ENCODE results near the gene OR5B17. TPM values are rescaled to one million over a fixed set of nuclear protein-coding genes. Genes with fewer than 3 reads are reported as not detected.
"Not testable (repeated sequence)": the region's sequence is repeated elsewhere in the genome, so short reads cannot be mapped to it uniquely, and the experiment has no call there.

OR5B17 gene
- not detected for polyA plus RNA-seq (2013, experiment 1 of 2)
- not detected for polyA plus RNA-seq (2013, experiment 2 of 2)

GRCh38 chr11:58358969-58359368 is at the start of gene OR5B17:
OR5B17 (minus strand) TSS chr11:58359069; CDS start chr11:58359069, 0 bp downstream.
- H3K27me3 ChIP-seq (ENCODE audit: insufficient read depth, low read length), result no peaks in the 10 kb centered on the region
- H3K36me3 ChIP-seq (ENCODE audit: insufficient read depth, low read length), result no peaks in the 10 kb centered on the region
- no peak within 1 kb of the TSS for H3K27ac ChIP-seq (ENCODE audit: low read depth, low read length)
- no CpG with 5 or more reads among the region's 1 CpG for WGBS
- no peak within 1 kb of the TSS for H3K4me3 ChIP-seq (ENCODE audit: low read length)
- H3K9ac ChIP-seq (ENCODE audit: low read depth, low read length), result no peak within 1 kb of the TSS
- no peaks in the 10 kb centered on the region for H3K9me3 ChIP-seq (ENCODE audit: insufficient read depth, low read depth, low read length)
- no peaks in the 10 kb centered on the region for H3K4me1 ChIP-seq (ENCODE audit: insufficient read depth, low read length)

DNA sequence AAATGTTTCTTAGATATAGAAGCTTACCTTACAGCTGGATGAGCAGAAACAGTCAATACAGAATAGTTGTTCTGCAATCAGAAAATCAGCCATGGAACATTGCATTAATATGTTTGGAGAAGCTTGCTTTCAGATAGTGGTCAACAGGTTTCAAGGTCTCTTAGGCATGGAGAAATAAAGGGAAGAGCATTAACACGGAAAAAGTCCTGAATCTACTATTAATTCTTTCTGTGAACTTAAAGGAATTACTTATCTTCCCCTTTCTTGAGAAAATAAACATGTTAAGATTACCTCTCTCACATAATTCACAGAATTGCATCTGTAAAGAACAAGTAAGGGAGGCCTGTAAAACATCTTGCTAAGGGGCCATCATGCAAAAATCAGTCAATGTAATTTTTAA is 47.9 kb upstream of the OR5B17 start, which contains the start of gene OR5B3:
Gene OR5B3 (minus strand): TSS at position 101 of the 400 bp plus-strand sequence. CDS start 3,465 bp downstream, outside the sequence.
- H3K27ac ChIP-seq (ENCODE audit: low read depth, low read length), result no peak within 1 kb of the TSS
- no peaks in the 10 kb centered on the region for H3K36me3 ChIP-seq (ENCODE audit: insufficient read depth, low read length)
- H3K9ac ChIP-seq (ENCODE audit: low read depth, low read length), result no peak within 1 kb of the TSS
- H3K27me3 ChIP-seq (ENCODE audit: insufficient read depth, low read length), result no peaks in the 10 kb centered on the region
- no peak within 1 kb of the TSS for H3K4me3 ChIP-seq (ENCODE audit: low read length)
- H3K9me3 ChIP-seq (ENCODE audit: insufficient read depth, low read depth, low read length), result 0 out of 2 replicates have a peak, but pooled peaks cover 14% of the 10 kb centered on the region
- 40% methylated on average over 1 of the region's 1 CpG for WGBS
- H3K4me1 ChIP-seq (ENCODE audit: insufficient read depth, low read length), result no peaks in the 10 kb centered on the region

DNA sequence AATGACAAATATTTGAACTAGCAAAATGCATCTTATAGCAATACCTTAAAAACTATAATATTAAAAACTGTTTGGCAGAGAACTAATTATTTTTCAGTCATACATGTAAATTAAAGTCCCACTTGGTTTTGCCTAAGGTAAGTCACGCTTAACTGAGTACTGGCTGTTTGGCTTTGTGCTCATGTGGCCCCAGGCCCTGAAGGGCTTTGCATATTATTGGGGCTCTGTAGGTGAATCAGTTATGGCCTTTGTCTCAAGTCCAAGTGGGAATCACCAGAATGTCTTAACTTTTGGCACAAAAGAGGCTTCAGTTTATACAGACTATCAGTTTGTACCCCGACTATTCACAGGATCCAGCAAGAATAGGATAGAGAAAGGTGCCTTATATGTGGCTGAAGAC is 40.8 kb upstream of the OR5B17 start:
- H3K9me3 ChIP-seq (ENCODE audit: insufficient read depth, low read depth, low read length); H3K27ac ChIP-seq (ENCODE audit: low read depth, low read length); H3K4me1 ChIP-seq (ENCODE audit: insufficient read depth, low read length); H3K4me3 ChIP-seq (ENCODE audit: low read length); H3K36me3 ChIP-seq (ENCODE audit: insufficient read depth, low read length); H3K27me3 ChIP-seq (ENCODE audit: insufficient read depth, low read length); H3K9ac ChIP-seq (ENCODE audit: low read depth, low read length): not testable (repeated sequence)
- WGBS, result no CpG with 5 or more reads among the region's 2 CpGs

- no peak overlapping the region for H3K4me3 ChIP-seq (ENCODE audit: low read length)
- no peaks in the 10 kb centered on the region for H3K27me3 ChIP-seq (ENCODE audit: insufficient read depth, low read length)
- WGBS, result 83% methylated on average over 1 of the region's 2 CpGs
- H3K4me1 ChIP-seq (ENCODE audit: insufficient read depth, low read length), result no peaks in the 10 kb centered on the region
- H3K36me3 ChIP-seq (ENCODE audit: insufficient read depth, low read length), result no peaks in the 10 kb centered on the region
- no peak overlapping the region for H3K27ac ChIP-seq (ENCODE audit: low read depth, low read length)
- H3K9ac ChIP-seq (ENCODE audit: low read depth, low read length), result no peak overlapping the region
- peaks cover 10% of the 10 kb centered on the region for H3K9me3 ChIP-seq (ENCODE audit: insufficient read depth, low read depth, low read length)
These were observed 36.7 kb upstream of the OR5B17 start for GRCh38 chr11:58395581-58395980.

- H3K4me3 ChIP-seq (ENCODE audit: low read length), result no peak overlapping the region
- H3K9ac ChIP-seq (ENCODE audit: low read depth, low read length), result no peak overlapping the region
These were observed 35.3 kb upstream of the OR5B17 start for GRCh38 chr11:58394195-58394594.

DNA sequence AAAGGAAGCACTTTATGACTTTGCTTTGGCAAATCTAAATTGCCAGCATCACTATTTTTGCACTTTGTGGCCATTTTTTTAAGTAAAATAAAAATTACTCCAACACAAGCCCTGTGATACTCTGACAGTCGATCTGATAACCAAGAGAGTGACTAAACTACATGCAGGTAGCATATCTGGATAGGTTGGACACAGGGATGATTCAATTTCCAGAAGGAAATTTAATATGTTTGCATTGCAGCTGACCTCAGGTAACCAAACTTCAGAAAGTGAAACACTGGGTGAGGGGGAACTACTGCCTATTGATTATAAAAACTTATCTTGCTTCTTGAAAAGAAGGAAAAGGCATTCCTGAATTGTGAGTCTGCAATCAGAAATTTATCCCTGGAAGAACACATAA is 33.9 kb upstream of the OR5B17 start:
- no peak overlapping the region for H3K4me3 ChIP-seq (ENCODE audit: low read length)
- 31% methylated on average over 1 of the region's 1 CpG for WGBS
- H3K27ac ChIP-seq (ENCODE audit: low read depth, low read length), result no peak overlapping the region
- H3K9me3 ChIP-seq (ENCODE audit: insufficient read depth, low read depth, low read length), result peaks cover 10% of the 10 kb centered on the region
- no peaks in the 10 kb centered on the region for H3K36me3 ChIP-seq (ENCODE audit: insufficient read depth, low read length)
- no peak overlapping the region for H3K9ac ChIP-seq (ENCODE audit: low read depth, low read length)
- H3K4me1 ChIP-seq (ENCODE audit: insufficient read depth, low read length), result no peaks in the 10 kb centered on the region
- no peaks in the 10 kb centered on the region for H3K27me3 ChIP-seq (ENCODE audit: insufficient read depth, low read length)

More at GRCh38 chr11:58394195-58394594, 35.3 kb upstream of the OR5B17 start:
- Histone ChIP-seq H3K9me3 (ENCODE audit: insufficient read depth, low read depth, low read length) (peaks cover 10% of the 10 kb centered on the region), H3K36me3 (ENCODE audit: insufficient read depth, low read length) (no peaks in the 10 kb centered on the region), H3K27ac (ENCODE audit: low read depth, low read length) (no peak overlapping the region), H3K4me1 (ENCODE audit: insufficient read depth, low read length) (no peaks in the 10 kb centered on the region), H3K27me3 (ENCODE audit: insufficient read depth, low read length) (no peaks in the 10 kb centered on the region)

DNA sequence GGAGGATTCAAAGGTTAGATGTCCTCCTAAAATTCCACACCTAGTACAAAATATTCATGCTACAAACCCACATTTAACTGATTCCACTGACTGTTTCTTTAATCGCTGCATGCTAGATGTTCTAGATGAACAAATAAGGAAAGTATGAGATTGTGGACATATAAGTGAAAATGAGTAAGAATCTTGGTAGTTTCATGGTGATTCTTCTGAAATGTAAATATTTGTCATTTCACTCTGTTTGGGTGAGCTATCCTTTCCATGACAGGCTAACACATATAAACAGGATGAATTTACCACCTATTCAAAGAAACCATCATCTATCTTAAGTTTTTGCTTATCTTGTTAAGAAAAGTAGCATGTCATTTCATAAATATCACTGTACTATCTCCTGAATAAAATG is 33.0 kb upstream of the OR5B17 start:
- peaks cover 10% of the 10 kb centered on the region for H3K9me3 ChIP-seq (ENCODE audit: insufficient read depth, low read depth, low read length)
- WGBS, result 96% methylated on average over 1 of the region's 1 CpG
- H3K27me3 ChIP-seq (ENCODE audit: insufficient read depth, low read length), result no peaks in the 10 kb centered on the region
- H3K9ac ChIP-seq (ENCODE audit: low read depth, low read length), result no peak overlapping the region
- no peak overlapping the region for H3K27ac ChIP-seq (ENCODE audit: low read depth, low read length)
- no peak overlapping the region for H3K4me3 ChIP-seq (ENCODE audit: low read length)
- no peaks in the 10 kb centered on the region for H3K36me3 ChIP-seq (ENCODE audit: insufficient read depth, low read length)
- H3K4me1 ChIP-seq (ENCODE audit: insufficient read depth, low read length), result no peaks in the 10 kb centered on the region

DNA sequence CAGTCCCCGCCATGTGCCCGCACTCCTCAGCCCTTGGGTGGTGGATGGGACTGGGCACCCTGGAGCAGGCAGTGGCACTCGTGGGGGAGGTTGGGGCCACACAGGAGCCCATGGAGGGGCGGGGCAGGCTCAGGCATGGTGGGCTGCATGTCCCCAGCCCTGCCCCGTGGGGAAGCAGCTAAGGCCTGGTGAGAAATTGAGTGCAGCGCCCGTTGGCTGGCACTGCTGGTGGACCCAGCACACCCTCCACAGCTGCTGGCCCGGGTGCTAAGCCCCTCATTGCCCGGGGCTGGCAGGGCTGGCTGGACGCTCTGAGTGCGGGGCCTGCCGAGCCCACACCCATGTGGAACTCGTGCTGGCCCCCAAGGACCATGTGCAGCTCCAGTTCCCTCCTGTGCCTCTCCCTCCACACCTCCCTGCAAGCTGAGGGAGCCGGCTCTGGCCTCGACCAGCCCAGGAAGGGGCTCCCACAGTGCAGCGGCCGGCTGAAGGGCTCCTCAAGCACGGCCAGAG is 31.7 kb upstream of the OR5B17 start:
- H3K9me3 ChIP-seq (ENCODE audit: insufficient read depth, low read depth, low read length), result peaks cover 10% of the 10 kb centered on the region
- H3K27me3 ChIP-seq (ENCODE audit: insufficient read depth, low read length), result no peaks in the 10 kb centered on the region
- no peaks in the 10 kb centered on the region for H3K4me1 ChIP-seq (ENCODE audit: insufficient read depth, low read length)
- H3K4me3 ChIP-seq (ENCODE audit: low read length), result no peak overlapping the region
- 85% methylated on average over 18 of the region's 18 CpGs for WGBS
- H3K9ac ChIP-seq (ENCODE audit: low read depth, low read length), result no peak overlapping the region
- no peaks in the 10 kb centered on the region for H3K36me3 ChIP-seq (ENCODE audit: insufficient read depth, low read length)
- H3K27ac ChIP-seq (ENCODE audit: low read depth, low read length), result no peak overlapping the region

DNA sequence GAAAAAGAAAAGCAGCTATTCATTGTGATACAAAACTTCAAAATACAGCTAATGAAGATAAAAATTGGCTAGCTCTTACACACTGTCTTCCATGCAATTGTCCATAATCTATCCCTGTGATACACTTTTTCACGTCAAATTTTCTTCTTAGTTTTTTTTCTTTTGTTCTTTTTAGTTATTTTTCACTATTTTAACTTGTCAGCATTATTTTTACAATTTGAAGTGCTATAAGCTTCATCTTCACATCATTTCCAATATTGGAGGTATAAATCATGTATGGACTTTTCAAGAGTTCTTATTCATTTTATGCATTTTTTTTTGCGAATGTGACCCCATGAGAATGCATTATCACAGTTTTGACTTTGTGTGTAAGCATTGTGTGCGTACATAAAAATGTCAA is 4.1 kb downstream of the OR5B17 start:
- WGBS, result 86% methylated on average over 3 of the region's 3 CpGs
- Histone ChIP-seq H3K27ac (ENCODE audit: low read depth, low read length) (no peak overlapping the region), H3K4me3 (ENCODE audit: low read length) (no peak overlapping the region), H3K27me3 (ENCODE audit: insufficient read depth, low read length) (no peaks in the 10 kb centered on the region), H3K36me3 (ENCODE audit: insufficient read depth, low read length) (no peaks in the 10 kb centered on the region), H3K9ac (ENCODE audit: low read depth, low read length) (no peak overlapping the region), H3K9me3 (ENCODE audit: insufficient read depth, low read depth, low read length) (no peaks in the 10 kb centered on the region), H3K4me1 (ENCODE audit: insufficient read depth, low read length) (no peaks in the 10 kb centered on the region)

- WGBS, result 100% methylated on average over 1 of the region's 2 CpGs
- Histone ChIP-seq H3K9ac (ENCODE audit: low read depth, low read length) (no peak overlapping the region), H3K27me3 (ENCODE audit: insufficient read depth, low read length) (no peaks in the 10 kb centered on the region), H3K4me3 (ENCODE audit: low read length) (no peak overlapping the region), H3K9me3 (ENCODE audit: insufficient read depth, low read depth, low read length) (no peaks in the 10 kb centered on the region), H3K4me1 (ENCODE audit: insufficient read depth, low read length) (no peaks in the 10 kb centered on the region), H3K36me3 (ENCODE audit: insufficient read depth, low read length) (no peaks in the 10 kb centered on the region), H3K27ac (ENCODE audit: low read depth, low read length) (no peak overlapping the region)
These were observed 13.7 kb downstream of the OR5B17 start for GRCh38 chr11:58345204-58345603.

DNA sequence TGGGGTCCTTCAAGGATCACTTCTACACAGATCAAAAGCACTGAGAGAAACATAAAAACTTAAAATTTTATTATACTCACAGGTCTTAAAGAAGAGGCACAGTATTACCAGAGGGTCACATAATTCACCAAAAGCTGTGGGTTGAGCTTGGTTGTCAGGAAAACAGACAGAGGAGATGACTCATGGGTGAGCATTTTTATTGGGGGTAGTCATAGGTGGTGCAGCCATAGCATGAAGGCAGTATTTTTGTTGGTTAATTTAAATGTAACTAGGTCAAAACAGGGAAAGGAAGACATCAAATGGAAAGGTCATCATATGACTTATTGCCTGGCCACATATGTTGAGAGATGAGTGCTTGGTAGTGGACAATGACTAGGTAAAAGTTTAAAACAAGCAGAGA is 24.2 kb downstream of the OR5B17 start:
- H3K4me1 ChIP-seq (ENCODE audit: insufficient read depth, low read length), result no peaks in the 10 kb centered on the region
- H3K9me3 ChIP-seq (ENCODE audit: insufficient read depth, low read depth, low read length), result peaks cover 18% of the 10 kb centered on the region; the same call in 1 of the 2 replicates

GRCh38 chr11:58330861-58331260 is 28.0 kb downstream of the OR5B17 start:
- H3K4me3 ChIP-seq (ENCODE audit: low read length), result no peak overlapping the region
- H3K27ac ChIP-seq (ENCODE audit: low read depth, low read length), result no peak overlapping the region
- no peaks in the 10 kb centered on the region for H3K4me1 ChIP-seq (ENCODE audit: insufficient read depth, low read length)
- H3K9me3 ChIP-seq (ENCODE audit: insufficient read depth, low read depth, low read length), result peaks cover 28% of the 10 kb centered on the region
- H3K27me3 ChIP-seq (ENCODE audit: insufficient read depth, low read length), result no peaks in the 10 kb centered on the region
- H3K36me3 ChIP-seq (ENCODE audit: insufficient read depth, low read length), result no peaks in the 10 kb centered on the region
- no peak overlapping the region for H3K9ac ChIP-seq (ENCODE audit: low read depth, low read length)
- WGBS, result 100% methylated on average over 2 of the region's 2 CpGs

More for the DNA sequence above, 24.2 kb downstream of the OR5B17 start:
- no peaks in the 10 kb centered on the region for H3K36me3 ChIP-seq (ENCODE audit: insufficient read depth, low read length)
- H3K27ac ChIP-seq (ENCODE audit: low read depth, low read length), result no peak overlapping the region
- no peak overlapping the region for H3K4me3 ChIP-seq (ENCODE audit: low read length)
- no peak overlapping the region for H3K9ac ChIP-seq (ENCODE audit: low read depth, low read length)
- H3K27me3 ChIP-seq (ENCODE audit: insufficient read depth, low read length), result no peaks in the 10 kb centered on the region
